CD4-positive, alpha-beta T cell treated with Interleukin-2 at 100 ng/mL for 4 hours (primary cell): ENCODE data around the gene HTR1D.
"Not testable (repeated sequence)": the region's sequence is repeated elsewhere in the genome, so short reads cannot be mapped to it uniquely, and the experiment has no call there.

Source experiments
- DNase-seq: peaks from one replicate; pipeline ENCODE4 v3.0.0-alpha.2; 2020; ENCODE audit warnings: low spot score

HTR1D gene

DNA sequence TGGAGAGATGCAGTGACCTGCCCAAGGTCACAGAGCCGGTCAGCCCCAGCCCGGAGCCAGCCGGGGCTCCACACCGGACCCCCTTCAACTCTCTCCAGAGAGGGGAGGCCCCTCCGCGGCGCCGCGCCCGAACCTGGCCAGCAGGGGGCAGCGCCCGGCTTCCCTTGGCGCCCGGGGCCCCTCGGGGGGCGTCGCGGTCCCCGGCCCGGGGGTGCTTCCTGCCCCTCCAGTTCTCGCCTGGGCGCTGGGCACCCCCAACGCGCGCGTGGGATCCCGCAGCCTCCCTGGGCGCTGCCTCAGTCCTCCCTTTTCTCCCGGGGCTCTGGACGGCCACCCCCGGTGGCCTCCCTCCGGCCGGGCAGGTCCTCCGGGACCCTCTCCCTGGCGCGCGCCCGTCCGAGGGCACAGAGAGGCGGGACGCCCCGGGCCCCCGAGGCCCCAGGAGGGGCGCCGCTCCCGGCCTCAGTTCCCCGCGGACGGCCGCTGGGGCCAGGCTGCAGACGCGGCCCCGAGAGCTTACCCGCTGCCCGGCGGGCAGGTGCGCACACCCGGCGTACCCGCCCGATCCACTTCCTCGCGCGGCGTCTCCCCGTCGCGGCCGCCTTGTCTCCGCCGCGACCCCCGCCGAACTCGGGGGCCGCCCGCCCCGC lies 406 bp downstream of the HTR1D start:
- DNase-seq: no peak

- no peak for DNase-seq
These were observed 1.4 kb downstream of the HTR1D start for GRCh38 chr1:23215751-23216449.

DNA sequence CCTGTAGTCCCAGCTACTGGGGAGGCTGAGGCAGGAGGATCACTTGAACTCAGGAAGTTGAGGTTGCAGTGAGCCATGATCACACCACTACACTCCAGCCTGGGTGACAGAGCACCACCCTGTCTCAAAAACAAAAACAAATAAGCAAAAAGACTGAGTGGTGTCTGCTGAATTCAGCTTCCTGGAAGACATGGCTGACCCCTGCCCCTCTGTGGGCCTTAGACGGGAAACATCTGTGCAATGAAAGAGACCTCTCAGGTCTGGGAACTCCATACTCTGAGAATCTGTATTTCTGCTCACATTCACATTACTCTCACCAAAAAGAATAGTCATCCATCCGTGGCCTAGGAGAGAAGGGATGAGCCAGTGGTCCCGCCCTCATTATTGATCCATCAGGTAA lies 2.0 kb downstream of the HTR1D start:
- DNase-seq: no peak

GRCh38 chr1:23214640-23215039 lies 2.7 kb downstream of the HTR1D start:
- no peak for DNase-seq

DNA sequence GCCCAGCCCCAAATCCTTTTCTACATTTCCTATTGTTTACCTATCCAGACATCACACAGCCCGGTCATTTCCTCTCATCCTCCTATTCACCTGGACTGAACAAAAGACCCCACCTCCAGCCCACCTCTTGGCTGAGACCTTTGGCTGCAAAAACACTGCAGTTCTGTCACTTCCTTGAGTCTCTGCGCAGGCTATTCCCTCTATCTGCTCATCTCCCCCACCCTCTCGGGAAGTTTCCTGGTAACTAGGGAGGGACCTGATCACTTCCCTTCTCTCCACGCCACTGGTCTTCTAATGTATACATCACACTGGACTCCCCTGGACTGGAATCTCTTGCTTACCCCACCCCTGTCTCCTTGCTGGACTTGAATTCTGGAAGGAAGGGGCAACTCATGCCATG lies 5.3 kb downstream of the HTR1D start:
- DNase-seq: no peak

DNA sequence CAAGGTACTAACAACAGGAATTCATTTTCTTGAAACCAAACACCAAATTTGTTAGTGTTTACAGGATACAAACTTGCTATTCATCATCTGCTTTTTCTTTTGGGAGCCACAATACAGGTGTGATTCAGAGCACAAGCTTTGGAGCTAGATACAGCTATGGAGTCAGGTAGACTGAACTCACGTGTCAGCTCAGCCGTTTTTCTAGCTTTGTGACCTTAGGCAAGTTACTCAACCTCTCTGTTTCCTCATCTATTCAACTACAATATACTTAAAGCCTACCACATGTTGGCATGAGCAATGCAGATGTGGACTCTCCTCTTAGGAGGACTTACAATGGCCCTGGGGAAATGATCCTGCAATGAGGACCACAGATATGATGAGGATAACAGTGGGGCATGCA lies 6.3 kb downstream of the HTR1D start:
- no peak for DNase-seq

- no peak for DNase-seq
These were observed 6.9 kb downstream of the HTR1D start for GRCh38 chr1:23210351-23210785.

- DNase-seq: no peak
These were observed 7.5 kb downstream of the HTR1D start for GRCh38 chr1:23209770-23210169.

GRCh38 chr1:23208527-23208926 lies 8.8 kb downstream of the HTR1D start:
- DNase-seq: no peak

GRCh38 chr1:23207733-23208132 lies 9.6 kb downstream of the HTR1D start:
- not testable (repeated sequence) for DNase-seq

DNA sequence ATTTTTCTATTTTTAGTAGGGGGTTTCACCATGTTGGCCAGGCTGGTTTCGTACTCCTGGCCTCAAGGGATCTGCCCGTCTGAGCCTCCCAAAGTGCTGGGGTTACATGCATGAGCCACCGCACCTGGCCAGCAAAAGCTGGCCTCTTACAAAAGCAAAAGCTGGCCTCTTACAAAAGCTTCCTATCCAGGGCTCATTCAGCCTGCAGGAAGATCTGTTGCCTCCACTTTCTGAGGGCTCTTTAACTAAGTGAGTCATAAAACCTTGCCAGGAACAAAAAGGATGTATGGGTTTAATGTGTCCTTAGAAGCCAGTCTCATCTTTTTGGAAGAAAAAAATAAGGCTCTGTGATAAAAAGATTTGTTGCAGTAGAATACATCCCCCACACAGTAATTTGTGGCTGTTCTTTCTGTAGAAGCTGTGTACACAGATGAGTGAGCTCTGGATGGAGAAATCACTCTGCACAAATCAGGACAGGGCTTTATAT lies 15.0 kb downstream of the HTR1D start:
- no peak for DNase-seq

DNA sequence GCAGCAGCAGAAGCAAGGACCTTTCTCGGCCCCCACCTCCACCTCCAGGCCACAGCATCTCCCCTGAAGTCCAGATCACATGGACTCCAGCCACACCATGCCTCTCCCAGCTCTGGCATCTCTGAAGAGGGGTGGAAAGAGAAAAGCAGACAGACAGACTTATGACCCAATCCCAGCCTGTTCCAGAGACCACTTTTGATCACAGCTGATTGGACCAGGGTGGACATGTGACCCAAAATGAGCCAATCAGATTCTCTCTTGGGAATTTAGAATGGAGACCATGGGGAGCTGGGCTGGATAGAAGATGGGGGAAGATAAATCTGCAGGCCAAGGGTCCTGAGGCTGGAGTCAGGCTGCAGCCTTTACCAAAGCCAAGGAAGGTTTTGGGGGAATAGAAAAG lies 16.4 kb downstream of the HTR1D start:
- DNase-seq: no peak

GRCh38 chr1:23198373-23198772 lies 18.9 kb downstream of the HTR1D start:
- no peak for DNase-seq

DNA sequence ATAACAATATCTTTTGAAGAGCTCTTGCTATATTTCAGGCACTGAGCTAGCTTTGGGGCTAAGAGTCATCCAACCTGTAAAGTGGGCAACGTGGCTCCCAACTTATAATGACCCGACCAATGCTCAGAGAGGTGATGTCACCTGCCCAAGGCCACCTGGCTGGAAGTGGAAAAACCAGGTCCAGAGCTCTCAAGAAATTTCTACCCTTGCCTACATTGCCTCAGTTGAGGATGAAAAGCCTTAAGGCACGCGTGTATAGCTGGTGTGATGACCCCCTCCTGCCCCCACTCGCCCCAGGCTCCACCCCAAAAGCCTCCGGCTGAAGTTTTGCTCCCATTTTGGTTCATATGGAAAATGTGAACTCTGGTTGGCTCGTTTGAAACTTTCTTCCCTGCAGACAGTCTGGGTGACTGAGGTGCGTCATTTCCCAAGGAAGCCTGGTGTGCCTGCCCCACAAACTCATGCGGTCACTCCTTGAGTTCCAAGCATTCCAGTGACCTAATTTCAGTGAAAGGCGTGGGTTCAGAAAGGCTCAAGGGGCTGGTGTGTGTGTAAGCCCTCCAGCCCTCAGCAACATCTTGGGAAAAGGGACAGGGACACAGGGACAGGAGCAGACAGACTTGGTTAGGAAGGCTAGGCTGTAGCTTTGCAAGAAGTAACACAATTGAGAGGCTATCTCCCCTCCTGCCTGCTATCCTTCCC lies 20.5 kb downstream of the HTR1D start:
- no peak for DNase-seq

DNA sequence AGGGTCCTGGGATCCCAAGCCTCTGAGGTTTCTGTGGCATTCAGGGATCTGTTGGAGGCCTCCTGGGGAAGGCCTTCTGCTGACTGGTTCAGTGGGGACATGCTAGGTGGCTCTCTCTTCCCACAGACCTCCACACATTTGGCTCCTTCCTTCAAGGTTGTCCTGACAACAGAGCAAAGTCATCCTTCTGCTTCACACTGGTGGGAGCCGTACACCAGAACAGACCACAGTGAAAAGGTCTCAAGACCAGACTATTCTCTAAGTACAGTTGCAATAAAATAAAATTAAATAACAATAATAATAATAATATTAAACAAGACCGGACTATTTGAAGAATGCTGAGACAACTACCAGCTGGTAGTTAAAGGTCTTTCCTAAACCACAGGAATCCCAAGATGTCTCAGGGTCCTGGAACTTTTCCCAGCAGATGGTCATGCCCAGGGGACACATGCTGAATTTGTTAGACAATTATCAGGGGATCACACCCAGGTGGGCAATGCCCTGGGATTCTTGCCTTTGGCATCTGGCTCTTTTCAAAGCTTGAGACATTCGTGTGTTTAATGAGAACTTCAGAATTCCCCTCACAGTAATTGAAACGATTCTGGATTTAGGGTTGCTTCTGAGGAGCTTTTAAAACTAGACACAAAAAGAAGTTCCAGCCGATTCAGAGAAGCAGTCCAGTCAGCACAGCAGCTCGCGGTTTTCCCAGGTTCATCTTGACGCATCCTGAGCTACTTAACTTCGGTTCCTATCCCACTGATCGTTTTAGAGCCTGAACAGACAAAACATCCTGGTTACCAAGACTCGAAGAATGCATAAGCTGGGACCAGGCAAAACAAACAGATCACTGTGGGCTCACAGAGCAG lies 22.9 kb downstream of the HTR1D start:
- DNase-seq: no peak

- no peak for DNase-seq
These were observed 23.7 kb downstream of the HTR1D start for GRCh38 chr1:23193391-23194118.

- no peak for DNase-seq
These were observed 26.1 kb downstream of the HTR1D start for GRCh38 chr1:23191199-23191598.

DNA sequence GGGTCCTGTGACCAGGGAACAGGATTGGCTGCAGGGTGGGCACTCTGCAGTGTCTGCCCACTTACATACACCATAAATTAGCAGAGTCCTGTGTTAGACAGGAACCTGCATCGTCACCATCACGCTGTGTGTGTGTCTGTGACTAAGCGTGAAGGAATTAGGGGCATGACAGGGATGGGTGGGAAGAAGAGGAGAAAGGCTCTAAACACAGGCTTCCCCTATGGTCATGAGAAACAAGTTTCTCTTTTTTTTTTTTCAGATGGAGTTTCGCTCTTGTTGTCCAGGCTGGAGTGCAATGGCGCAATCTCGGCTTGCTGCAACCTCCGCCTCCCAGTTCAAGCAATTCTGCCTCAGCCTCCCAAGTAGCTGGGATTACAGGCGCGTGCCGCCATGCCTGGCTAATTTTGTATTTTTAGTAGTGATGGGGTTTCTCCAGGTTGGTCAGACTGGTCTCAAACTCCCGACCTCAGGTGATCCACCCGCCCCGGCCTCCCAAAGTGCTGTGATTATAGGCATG lies 28.3 kb downstream of the HTR1D start:
- not testable (repeated sequence) for DNase-seq

DNA sequence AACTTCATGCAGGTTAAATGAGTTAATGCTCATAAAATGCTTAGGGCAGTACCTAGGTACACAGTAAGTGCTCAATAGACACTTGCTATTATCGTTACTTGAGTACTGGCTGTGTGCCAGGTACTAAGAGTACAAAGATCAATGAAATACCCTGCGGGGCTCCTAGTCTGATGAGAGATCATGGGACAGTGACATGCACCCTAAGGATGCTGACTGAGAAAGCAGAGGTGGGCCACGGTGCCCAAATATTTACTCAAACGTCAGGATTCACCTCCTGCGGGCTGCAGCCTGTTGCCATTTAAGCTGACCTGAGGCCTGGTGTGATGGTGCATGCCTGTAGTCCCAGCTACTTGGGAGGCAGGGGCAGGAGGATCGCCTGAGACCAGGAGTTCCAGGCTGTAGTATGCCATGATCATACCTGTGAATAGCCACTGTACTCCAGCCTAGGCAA lies 28.8 kb downstream of the HTR1D start:
- no peak for DNase-seq

- DNase-seq: no peak
These were observed 29.7 kb downstream of the HTR1D start for GRCh38 chr1:23187637-23188036.

GRCh38 chr1:23185381-23185780 lies 31.9 kb downstream of the HTR1D start:
- DNase-seq: no peak
